Activated CD8-positive, alpha-beta T cell treated with anti-CD3 and anti-CD28 coated beads for 36 hours (primary cell): ENCODE measurements around the gene IGFL3. TPM values are rescaled to one million over a fixed set of nuclear protein-coding genes. Genes with fewer than 3 reads are reported as not detected.
"Not testable (repeated sequence)": the region's sequence is repeated elsewhere in the genome, so short reads cannot be mapped to it uniquely, and the experiment has no call there.

Experiments
- ATAC-seq: fragments of 200-7000 bp; cut with Tn5 transposase; one replicate; pipeline ENCODE4 v1.10.0; 2021; ENCODE audit warnings: mild to moderate bottlenecking, moderate library complexity
- CTCF ChIA-PET: fragments of 350-600 bp; sonication (Branson Sonifier 250); formaldehyde crosslinking; loops from one replicate; lab custom pipeline; 2021; ENCODE audit warnings: antibody characterized with exemption; lab: Charles Lee
- POLR2A ChIA-PET: fragments of 350-600 bp; sonication (Branson Sonifier 250); formaldehyde crosslinking; loops from one replicate; lab custom pipeline; 2021; ENCODE audit warnings: antibody characterized with exemption; lab: Charles Lee
- DNase-seq: peaks from one replicate; pipeline ENCODE4 v3.0.0-alpha.2; 2020
- H3K27ac Mint-ChIP-seq: one replicate; pipeline ENCODE4 v1.8.0; 2021; ENCODE audit warnings: mild to moderate bottlenecking, mixed read lengths
- H3K27me3 Mint-ChIP-seq: one replicate; pipeline ENCODE4 v1.8.0; 2021; ENCODE audit warnings: mixed read lengths
- H3K36me3 Mint-ChIP-seq: one replicate; pipeline ENCODE4 v1.8.0; 2021; ENCODE audit warnings: low read depth, mixed read lengths
- H3K4me1 Mint-ChIP-seq: one replicate; pipeline ENCODE4 v1.8.0; 2021; ENCODE audit warnings: low read depth, mixed read lengths
- H3K4me3 Mint-ChIP-seq: one replicate; pipeline ENCODE4 v1.8.0; 2021; ENCODE audit warnings: mild to moderate bottlenecking, moderate library complexity, mixed read lengths
- H3K9me3 Mint-ChIP-seq: one replicate; pipeline ENCODE4 v1.8.0; 2021; ENCODE audit warnings: mixed read lengths
- CTCF ChIP-seq: fragments of 200-600 bp; IDR thresholded peaks from one replicate; pipeline ENCODE4 v1.8.0; 2022; ENCODE audit warnings: antibody characterized with exemption, mild to moderate bottlenecking
- intact Hi-C: fragments of 100-400 bp; cut with micrococcal nuclease; formaldehyde crosslinking; loops from one replicate; pipeline ENCODE4 v1.10.0; 2022
- total RNA-seq, 2 experiments: library from RNA; stranded (reverse); gene quantifications; one replicate each; pipeline ENCODE4 v1.2.3, GENCODE V29; 2021

The IGFL3 gene
- total RNA-seq, 2 experiments from 2014 or later, result not detected

GRCh38 chr19:46078573-46079332 is 45.7 kb downstream of the IGFL3 start:
- H3K27ac Mint-ChIP-seq, H3K4me3 Mint-ChIP-seq, H3K9me3 Mint-ChIP-seq, POLR2A ChIA-PET, H3K36me3 Mint-ChIP-seq: not testable (repeated sequence)
- CTCF ChIA-PET, result interaction anchor here (0.6 to 7.7 kb wide), 19 partner anchors 8 to 202 kb away, joined by 3 to 92 read pairs (median 4); no protein-coding TSS in a partner anchor
- intact Hi-C loops, result loop anchor here (10.0 kb wide), 1 partner anchor 54 kb away; the partner anchor contains the start of gene PGLYRP1
- peak; percentile 34 for TF ChIP-seq CTCF
- ATAC-seq, result peak; percentile 69
- Mint-ChIP-seq H3K27me3 (peaks cover 76% of the 10 kb centered on the region), H3K4me1 (peaks cover 11% of the 10 kb centered on the region)
- peak; percentile 48 for DNase-seq

GRCh38 chr19:46077815-46078167 is 46.7 kb downstream of the IGFL3 start:
- Mint-ChIP-seq H3K4me1 (peaks cover 11% of the 10 kb centered on the region), H3K36me3 (no peaks in the 10 kb centered on the region), H3K27ac (no peak overlapping the region), H3K9me3 (no peaks in the 10 kb centered on the region), H3K4me3 (no peak overlapping the region), H3K27me3 (peaks cover 76% of the 10 kb centered on the region)
- TF ChIP-seq CTCF, result peak; percentile 15
- ChIA-PET POLR2A (no interaction called here), CTCF (interaction anchor here (0.6 to 7.7 kb wide), 22 partner anchors 7 to 188 kb away, joined by 3 to 92 read pairs (median 4); no protein-coding TSS in a partner anchor)
- ATAC-seq (no peak), DNase-seq (no peak)
- intact Hi-C loops, result loop anchor here (10.0 kb wide), 1 partner anchor 53 kb away; the partner anchor contains the start of gene PGLYRP1

- H3K27ac Mint-ChIP-seq, result no peak overlapping the region
- H3K9me3 Mint-ChIP-seq, result no peaks in the 10 kb centered on the region
- H3K36me3 Mint-ChIP-seq, result no peaks in the 10 kb centered on the region
- ChIA-PET POLR2A (no interaction called here), CTCF (interaction anchor here (0.8 to 7.7 kb wide), 14 partner anchors 25 to 189 kb away, joined by 3 to 92 read pairs (median 5); no protein-coding TSS in a partner anchor)
- peak; percentile 67 for TF ChIP-seq CTCF
- H3K4me1 Mint-ChIP-seq, result peaks cover 10% of the 10 kb centered on the region
- DNase-seq, result peak; percentile 62
- ATAC-seq, result peak; percentile 77
- no peak overlapping the region for H3K4me3 Mint-ChIP-seq
- intact Hi-C loops, result loop anchor here (10.0 kb wide), 1 partner anchor 52 kb away; the partner anchor contains the start of gene PGLYRP1
- H3K27me3 Mint-ChIP-seq, result peaks cover 77% of the 10 kb centered on the region
Observed at GRCh38 chr19:46076951-46077814, 47.3 kb downstream of the IGFL3 start.

- intact Hi-C loops, result loop anchor here (10.0 kb wide), 1 partner anchor 51 kb away; the partner anchor contains the start of gene PGLYRP1
- CTCF ChIA-PET, result interaction anchor here (1.4 to 7.7 kb wide), 5 partner anchors 44 to 190 kb away, joined by 4 to 92 read pairs (median 7); no protein-coding TSS in a partner anchor
- POLR2A ChIA-PET, result no interaction called here
- no peak for TF ChIP-seq CTCF
- no peaks in the 10 kb centered on the region for H3K36me3 Mint-ChIP-seq
- H3K27ac Mint-ChIP-seq, result no peak overlapping the region
- H3K4me3 Mint-ChIP-seq, result no peak overlapping the region
- H3K4me1 Mint-ChIP-seq, result peaks cover 4% of the 10 kb centered on the region
- no peak for DNase-seq
- H3K9me3 Mint-ChIP-seq, result no peaks in the 10 kb centered on the region
- H3K27me3 Mint-ChIP-seq, result peaks cover 72% of the 10 kb centered on the region
- no peak for ATAC-seq
Observed at GRCh38 chr19:46076031-46076880, 48.2 kb downstream of the IGFL3 start.
